Ishikawa (cell line): ENCODE data around the gene TSPAN8.

ENCODE experiments used
- CEBPB ChIP-seq: IDR thresholded peaks from 2 replicates; pipeline ENCODE4 v1.6.1; 2012
- CREB1 ChIP-seq: IDR thresholded peaks from 2 replicates; pipeline ENCODE4 v1.6.1; 2012; ENCODE audit warnings: low read depth
- EGR1 ChIP-seq: IDR thresholded peaks from 2 replicates; pipeline ENCODE4 v1.6.1; 2012
- EP300 ChIP-seq: IDR thresholded peaks from 2 replicates; pipeline ENCODE4 v1.6.1; 2012; ENCODE audit warnings: borderline replicate concordance
- FOXM1 ChIP-seq: IDR thresholded peaks from 2 replicates; pipeline ENCODE4 v1.6.1; 2012; ENCODE audit warnings: low read depth, borderline replicate concordance
- NFIC ChIP-seq: IDR thresholded peaks from 2 replicates; pipeline ENCODE4 v1.6.1; 2012
- RAD21 ChIP-seq: IDR thresholded peaks from 2 replicates; pipeline ENCODE4 v1.6.1; 2012; ENCODE audit warnings: low read depth
- TAF1 ChIP-seq: IDR thresholded peaks from 2 replicates; pipeline ENCODE4 v1.6.1; 2012; ENCODE audit warnings: low read depth, mild to moderate bottlenecking
- TCF12 ChIP-seq: IDR thresholded peaks from 2 replicates; pipeline ENCODE4 v1.6.1; 2012; ENCODE audit warnings: low read depth
- TEAD4 ChIP-seq: IDR thresholded peaks from 2 replicates; pipeline ENCODE4 v1.6.1; 2012
- YY1 ChIP-seq: IDR thresholded peaks from 2 replicates; pipeline ENCODE4 v1.6.1; 2012; ENCODE audit warnings: low read depth
- ZBTB7A ChIP-seq: IDR thresholded peaks from 2 replicates; pipeline ENCODE4 v1.6.1; 2012; ENCODE audit warnings: low read depth
- TF ChIP-seq, protein P1 (sequence below): IDR thresholded peaks from 2 replicates; pipeline ENCODE4 v1.6.1; 2012
- TF ChIP-seq, protein P2 (sequence below): IDR thresholded peaks from 2 replicates; pipeline ENCODE4 v1.6.1; 2012
- TF ChIP-seq, protein P3 (sequence below): IDR thresholded peaks from 2 replicates; pipeline ENCODE4 v1.6.1; 2012; ENCODE audit warnings: low read depth, mild to moderate bottlenecking

The TSPAN8 gene

DNA sequence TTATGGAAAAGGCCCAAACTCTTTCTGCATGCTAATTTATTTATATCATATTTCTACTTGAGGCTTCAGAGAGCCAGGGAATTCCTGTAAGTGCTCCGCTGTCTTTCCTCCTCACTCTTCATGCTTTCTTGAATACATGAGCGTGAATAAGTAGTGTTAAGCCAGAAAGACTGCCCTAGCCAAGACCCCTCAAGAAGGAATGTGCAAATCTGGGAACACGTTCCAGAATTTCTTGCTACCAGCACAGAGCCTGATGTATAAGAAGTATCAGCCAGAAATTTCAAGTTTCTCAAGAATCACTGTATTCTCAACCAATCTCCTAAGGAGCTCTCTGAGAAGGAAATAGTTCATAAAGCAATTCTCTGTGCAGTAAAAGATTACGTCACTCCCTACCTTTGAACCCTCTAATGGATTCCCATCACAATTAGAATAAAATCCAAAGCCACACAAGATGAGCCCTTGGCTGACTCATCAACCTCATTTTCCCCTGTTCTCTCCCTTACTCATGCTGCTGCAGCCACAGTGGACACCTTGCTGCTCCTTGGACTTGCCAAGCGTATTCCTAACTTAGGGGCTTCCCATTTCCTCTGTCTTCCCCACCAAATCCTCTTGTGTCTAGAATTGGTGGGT, 6.9 kb upstream of the TSPAN8 start:
- TF ChIP-seq EP300 (no peak), YY1 (no peak), FOXM1 (no peak), ZBTB7A (no peak), RAD21 (no peak), EGR1 (no peak), NFIC (no peak), TAF1 (no peak), CEBPB (no peak), CREB1 (no peak), TCF12 (no peak)
- TF ChIP-seq, protein P1, sequence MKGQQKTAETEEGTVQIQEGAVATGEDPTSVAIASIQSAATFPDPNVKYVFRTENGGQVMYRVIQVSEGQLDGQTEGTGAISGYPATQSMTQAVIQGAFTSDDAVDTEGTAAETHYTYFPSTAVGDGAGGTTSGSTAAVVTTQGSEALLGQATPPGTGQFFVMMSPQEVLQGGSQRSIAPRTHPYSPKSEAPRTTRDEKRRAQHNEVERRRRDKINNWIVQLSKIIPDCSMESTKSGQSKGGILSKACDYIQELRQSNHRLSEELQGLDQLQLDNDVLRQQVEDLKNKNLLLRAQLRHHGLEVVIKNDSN = no peak
- TF ChIP-seq, protein P2, sequence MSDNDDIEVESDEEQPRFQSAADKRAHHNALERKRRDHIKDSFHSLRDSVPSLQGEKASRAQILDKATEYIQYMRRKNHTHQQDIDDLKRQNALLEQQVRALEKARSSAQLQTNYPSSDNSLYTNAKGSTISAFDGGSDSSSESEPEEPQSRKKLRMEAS = no peak
- TF ChIP-seq, protein P3, sequence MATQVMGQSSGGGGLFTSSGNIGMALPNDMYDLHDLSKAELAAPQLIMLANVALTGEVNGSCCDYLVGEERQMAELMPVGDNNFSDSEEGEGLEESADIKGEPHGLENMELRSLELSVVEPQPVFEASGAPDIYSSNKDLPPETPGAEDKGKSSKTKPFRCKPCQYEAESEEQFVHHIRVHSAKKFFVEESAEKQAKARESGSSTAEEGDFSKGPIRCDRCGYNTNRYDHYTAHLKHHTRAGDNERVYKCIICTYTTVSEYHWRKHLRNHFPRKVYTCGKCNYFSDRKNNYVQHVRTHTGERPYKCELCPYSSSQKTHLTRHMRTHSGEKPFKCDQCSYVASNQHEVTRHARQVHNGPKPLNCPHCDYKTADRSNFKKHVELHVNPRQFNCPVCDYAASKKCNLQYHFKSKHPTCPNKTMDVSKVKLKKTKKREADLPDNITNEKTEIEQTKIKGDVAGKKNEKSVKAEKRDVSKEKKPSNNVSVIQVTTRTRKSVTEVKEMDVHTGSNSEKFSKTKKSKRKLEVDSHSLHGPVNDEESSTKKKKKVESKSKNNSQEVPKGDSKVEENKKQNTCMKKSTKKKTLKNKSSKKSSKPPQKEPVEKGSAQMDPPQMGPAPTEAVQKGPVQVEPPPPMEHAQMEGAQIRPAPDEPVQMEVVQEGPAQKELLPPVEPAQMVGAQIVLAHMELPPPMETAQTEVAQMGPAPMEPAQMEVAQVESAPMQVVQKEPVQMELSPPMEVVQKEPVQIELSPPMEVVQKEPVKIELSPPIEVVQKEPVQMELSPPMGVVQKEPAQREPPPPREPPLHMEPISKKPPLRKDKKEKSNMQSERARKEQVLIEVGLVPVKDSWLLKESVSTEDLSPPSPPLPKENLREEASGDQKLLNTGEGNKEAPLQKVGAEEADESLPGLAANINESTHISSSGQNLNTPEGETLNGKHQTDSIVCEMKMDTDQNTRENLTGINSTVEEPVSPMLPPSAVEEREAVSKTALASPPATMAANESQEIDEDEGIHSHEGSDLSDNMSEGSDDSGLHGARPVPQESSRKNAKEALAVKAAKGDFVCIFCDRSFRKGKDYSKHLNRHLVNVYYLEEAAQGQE = no peak

DNA sequence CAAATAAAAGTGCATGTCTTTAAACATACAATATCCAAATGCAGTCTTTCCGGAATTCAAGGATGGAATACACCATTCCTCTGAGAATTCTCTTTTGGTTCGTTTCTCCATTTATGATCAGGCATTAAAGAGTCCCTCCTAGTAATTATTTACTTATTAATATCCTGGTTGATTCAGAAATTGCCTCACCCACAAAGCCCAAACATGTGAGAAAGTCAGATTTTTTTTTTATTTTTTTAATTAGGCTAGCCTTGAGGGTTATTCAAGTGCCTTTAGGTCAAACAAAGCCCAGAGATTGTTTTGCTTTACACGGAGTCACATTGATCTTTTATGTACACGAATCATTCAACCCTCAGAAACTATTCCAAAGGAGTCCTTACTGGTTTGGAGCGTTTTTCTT, 6.4 kb upstream of the TSPAN8 start:
- TF ChIP-seq CREB1 (no peak), YY1 (no peak), ZBTB7A (no peak), TCF12 (no peak), RAD21 (no peak), TEAD4 (no peak), NFIC (no peak), EGR1 (no peak), FOXM1 (no peak), TAF1 (no peak), CEBPB (no peak), EP300 (no peak)
- TF ChIP-seq, protein P2 = no peak
- TF ChIP-seq, protein P1 = no peak
- TF ChIP-seq, protein P3 = no peak

DNA sequence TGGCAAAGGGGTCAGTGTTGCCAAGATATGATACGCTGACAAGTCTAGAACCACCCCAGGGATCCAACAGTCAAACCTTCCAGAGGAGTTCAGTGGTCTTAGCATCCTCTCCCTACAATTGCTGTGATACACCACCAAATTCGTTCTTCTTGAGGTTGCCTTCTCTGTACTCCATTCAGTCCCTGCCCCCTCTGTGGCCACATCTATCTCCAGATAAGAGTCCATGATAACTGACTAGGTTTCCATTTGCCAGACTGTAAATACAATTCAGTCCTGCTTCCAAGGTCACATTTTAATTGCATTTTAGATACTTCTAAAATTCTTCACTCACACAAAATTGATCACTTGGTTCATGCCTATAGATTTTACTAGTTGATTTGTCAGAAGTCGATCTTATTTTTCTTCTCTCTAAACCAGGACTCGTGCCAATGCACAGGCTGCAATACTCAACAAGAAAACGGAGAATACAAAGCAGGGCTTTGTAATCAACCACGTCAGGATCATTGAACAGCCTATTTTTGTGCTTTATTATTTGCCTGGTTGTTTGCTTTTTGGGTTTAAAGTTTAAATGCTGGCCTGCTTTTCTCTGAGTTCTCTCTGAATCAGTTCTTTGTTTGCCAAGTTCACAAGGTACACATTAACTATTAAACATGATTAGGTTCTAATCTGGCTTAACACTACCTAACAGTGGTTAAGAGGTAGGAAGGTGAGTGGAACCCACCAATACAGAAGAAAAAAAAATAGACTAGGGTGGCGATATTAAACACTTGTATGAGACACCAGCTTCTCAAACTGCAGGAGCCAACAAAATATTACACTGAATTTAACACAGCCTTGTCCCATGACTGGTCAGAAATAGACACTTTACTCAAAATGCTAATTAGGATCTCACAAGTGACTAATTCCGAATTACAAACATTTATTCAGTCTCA, 5.3 kb upstream of the TSPAN8 start:
- TF ChIP-seq CREB1 = no peak
- no peak for TF ChIP-seq EP300
- TF ChIP-seq YY1 = no peak
- no peak for TF ChIP-seq EGR1
- TF ChIP-seq, protein P3 = no peak
- no peak for TF ChIP-seq TAF1
- TF ChIP-seq CEBPB = no peak
- TF ChIP-seq TEAD4 = no peak
- no peak for TF ChIP-seq FOXM1
- TF ChIP-seq TCF12 = no peak
- TF ChIP-seq ZBTB7A = no peak
- TF ChIP-seq, protein P2 = no peak
- no peak for TF ChIP-seq NFIC
- TF ChIP-seq, protein P1 = no peak
- no peak for TF ChIP-seq RAD21
